Lower leg skin (tissue), 4 donors: Measurements from ENCODE around the gene UBA52. TPM values are rescaled to one million over a fixed set of nuclear protein-coding genes. Genes with fewer than 3 reads are reported as not detected.

Source experiments
- DNase-seq, 2 donors: peaks; one replicate each; pipeline ENCODE4 v3.0.0-alpha.2; 2019; ENCODE audit warnings: low spot score in 2 of 2
- H3K4me3 ChIP-seq: fragments of 200-600 bp; sonication (generic); 2 replicates; pipeline ENCODE4 v1.5.1; 2017; ENCODE audit warnings: mild to moderate bottlenecking, low read depth; ENCODE audit not compliant: poor library complexity, severe bottlenecking
- POLR2A ChIP-seq, 2 donors: fragments of 450-650 bp; IDR thresholded peaks; one replicate each; pipeline ENCODE4 v1.6.1; 2016 to 2017; ENCODE audit warnings: antibody characterized with exemption in 2 of 2, mild to moderate bottlenecking in 1 of 2, moderate library complexity in 1 of 2
- WGBS, 2 donors: methylation state at CpG; one replicate each; pipeline ENCODE4 v1.1.5; 2018; 5-methylcytosine and 5-hydroxymethylcytosine counted together
- intact Hi-C: fragments of 100-400 bp; cut with DNase I; formaldehyde crosslinking; loops from one replicate; pipeline ENCODE4 v1.15.0; 2023; ENCODE audit warnings: low total_unique reads
- total RNA-seq, 4 donors: library from RNA; depleted of rRNA; stranded (reverse); fragments of >200 nt; gene quantifications; one replicate each; pipeline ENCODE4 v1.1.0, GENCODE V29; 2016
- TF ChIP-seq, protein P1 (sequence below), 3 donors: fragments of 450-650 bp; IDR thresholded peaks; one replicate each; pipeline ENCODE4 v1.5.1; 2016; ENCODE audit warnings: antibody characterized with exemption in 3 of 3, mild to moderate bottlenecking in 3 of 3, moderate library complexity in 2 of 3

UBA52 gene
- total RNA-seq, 4 donors from 2014 or later, result 625 to 1,001 (median 848) TPM

DNA sequence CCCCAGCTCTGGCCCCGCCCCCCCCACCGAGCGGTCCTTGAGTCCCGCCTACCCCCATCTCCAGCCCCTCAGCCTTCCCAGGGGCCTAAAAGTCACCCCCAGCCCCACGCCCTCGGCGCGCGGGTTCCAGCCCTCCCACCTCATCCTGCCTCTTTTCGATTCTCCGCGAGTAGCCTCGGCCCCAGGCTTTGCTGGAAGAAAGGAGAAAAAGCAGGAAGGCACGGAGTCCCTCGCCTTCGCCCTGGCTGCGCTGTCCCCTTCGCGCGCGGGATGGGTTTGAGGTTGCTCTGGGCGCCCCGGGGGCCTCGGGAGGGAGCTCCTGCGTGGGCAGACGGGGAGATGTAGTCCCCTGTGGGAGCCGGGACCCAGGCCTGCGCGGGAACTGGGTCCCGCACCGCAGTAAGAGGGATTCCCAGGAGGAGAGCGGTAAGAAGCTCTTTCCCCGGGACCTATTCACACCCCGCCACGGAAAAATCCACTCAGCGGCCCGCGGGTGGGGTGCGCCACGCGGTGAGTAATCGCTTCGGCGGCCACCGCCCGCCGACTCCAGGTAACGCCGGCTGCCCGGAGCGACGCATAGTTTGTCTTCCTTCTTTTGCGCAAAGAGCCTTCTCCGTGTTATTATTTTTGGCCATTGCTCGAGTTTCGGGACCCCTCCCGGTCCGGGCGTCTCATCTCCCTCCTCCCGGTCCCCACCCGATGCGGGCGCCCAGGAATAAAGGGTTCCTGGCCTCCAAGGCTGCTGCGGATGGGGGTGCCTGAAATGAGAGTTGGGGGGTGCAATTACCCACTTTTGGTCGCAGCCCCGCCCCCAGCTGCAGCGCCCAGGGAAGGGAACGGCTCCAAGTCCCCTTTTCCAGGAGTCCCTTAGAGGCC lies 35.8 kb downstream of the UBA52 start:
- TF ChIP-seq POLR2A (IDR thresholded peaks at IDR 0.05), result no peak
- TF ChIP-seq, protein P1, sequence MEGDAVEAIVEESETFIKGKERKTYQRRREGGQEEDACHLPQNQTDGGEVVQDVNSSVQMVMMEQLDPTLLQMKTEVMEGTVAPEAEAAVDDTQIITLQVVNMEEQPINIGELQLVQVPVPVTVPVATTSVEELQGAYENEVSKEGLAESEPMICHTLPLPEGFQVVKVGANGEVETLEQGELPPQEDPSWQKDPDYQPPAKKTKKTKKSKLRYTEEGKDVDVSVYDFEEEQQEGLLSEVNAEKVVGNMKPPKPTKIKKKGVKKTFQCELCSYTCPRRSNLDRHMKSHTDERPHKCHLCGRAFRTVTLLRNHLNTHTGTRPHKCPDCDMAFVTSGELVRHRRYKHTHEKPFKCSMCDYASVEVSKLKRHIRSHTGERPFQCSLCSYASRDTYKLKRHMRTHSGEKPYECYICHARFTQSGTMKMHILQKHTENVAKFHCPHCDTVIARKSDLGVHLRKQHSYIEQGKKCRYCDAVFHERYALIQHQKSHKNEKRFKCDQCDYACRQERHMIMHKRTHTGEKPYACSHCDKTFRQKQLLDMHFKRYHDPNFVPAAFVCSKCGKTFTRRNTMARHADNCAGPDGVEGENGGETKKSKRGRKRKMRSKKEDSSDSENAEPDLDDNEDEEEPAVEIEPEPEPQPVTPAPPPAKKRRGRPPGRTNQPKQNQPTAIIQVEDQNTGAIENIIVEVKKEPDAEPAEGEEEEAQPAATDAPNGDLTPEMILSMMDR (IDR thresholded peaks at IDR 0.05), result no peak
- no peak for DNase-seq
- intact Hi-C loops, result no loop called here
- 1 to 3% methylated on average over 44 to 59 of the region's 68 CpGs for WGBS, 2 donors
- no peak overlapping the region for H3K4me3 ChIP-seq

DNA sequence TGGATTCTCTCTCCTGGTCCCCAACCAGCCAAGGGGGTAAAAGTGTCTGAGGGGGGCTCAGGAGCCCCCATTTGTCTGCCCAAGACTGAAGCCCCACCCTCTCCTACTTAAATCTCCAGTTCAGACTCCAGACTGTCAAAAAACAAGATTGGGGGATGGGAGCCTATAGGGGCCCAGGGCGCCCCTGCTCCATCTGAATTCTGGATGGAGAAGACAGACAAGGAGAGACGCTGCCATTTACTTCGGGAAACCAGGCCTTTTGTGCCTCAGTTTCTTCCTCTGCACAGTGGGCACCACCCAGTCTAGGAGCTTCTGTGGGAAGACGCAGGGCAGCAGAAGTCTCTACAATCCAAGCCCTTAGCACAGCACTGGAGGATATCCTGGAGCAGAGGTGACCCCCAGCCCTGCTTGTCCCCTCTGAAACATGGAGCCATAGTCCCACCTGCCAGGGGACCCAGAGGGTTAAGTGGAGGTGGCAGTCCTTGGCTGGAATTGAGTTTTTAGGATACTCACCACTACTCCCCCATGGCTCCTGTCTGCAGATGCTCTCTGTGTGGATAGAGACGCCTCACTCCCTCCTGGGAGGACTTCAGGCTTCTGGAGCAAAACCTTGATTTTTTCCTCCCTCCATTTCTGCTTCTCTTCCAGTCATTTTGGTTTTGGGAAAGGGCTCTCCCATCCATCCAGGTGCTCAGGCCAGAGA lies 36.6 kb downstream of the UBA52 start:
- no peak overlapping the region for H3K4me3 ChIP-seq
- 32 to 63% methylated on average over 5 of the region's 5 CpGs for WGBS, 2 donors
- no peak for DNase-seq
- intact Hi-C loops, result no loop called here
- TF ChIP-seq, protein P1 (IDR thresholded peaks at IDR 0.05), result no peak
- TF ChIP-seq POLR2A (IDR thresholded peaks at IDR 0.05), result no peak

- DNase-seq, result no peak
- TF ChIP-seq POLR2A (IDR thresholded peaks at IDR 0.05), result no peak
- TF ChIP-seq, protein P1 (IDR thresholded peaks at IDR 0.05), result no peak
- intact Hi-C loops, result no loop called here
- no peak overlapping the region for H3K4me3 ChIP-seq
- 63 to 71% methylated on average over 9 of the region's 9 CpGs for WGBS, 2 donors
Observed at GRCh38 chr19:18608805-18609716, 37.4 kb downstream of the UBA52 start.

DNA sequence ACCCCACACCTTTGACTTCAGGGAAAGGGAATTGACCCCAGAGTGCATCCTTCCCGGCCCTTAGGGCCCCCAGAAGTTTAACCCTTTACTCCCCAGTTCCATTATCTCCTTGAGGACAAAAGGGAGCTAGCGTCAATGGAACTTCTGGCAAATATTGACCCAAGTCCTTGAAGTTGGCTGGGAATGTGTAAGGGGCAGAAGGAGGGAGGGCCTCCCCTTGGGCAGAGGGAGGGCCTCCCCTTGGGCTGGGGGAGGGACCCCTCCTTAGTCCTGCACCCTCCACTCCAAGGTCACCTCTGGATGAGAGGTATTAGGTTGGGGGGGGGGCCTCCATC lies 38.0 kb downstream of the UBA52 start:
- WGBS, 2 donors, result 54 to 59% methylated on average over 2 of the region's 2 CpGs
- DNase-seq, result no peak
- no peak for TF ChIP-seq POLR2A (IDR thresholded peaks at IDR 0.05)
- TF ChIP-seq, protein P1 (IDR thresholded peaks at IDR 0.05), result no peak
- intact Hi-C loops, result no loop called here
- no peak overlapping the region for H3K4me3 ChIP-seq

- DNase-seq, result no peak
- WGBS, 2 donors, result 35 to 94% methylated on average over 2 to 3 of the region's 3 CpGs
- TF ChIP-seq, protein P1 (IDR thresholded peaks at IDR 0.05), result no peak
- intact Hi-C loops, result no loop called here
- H3K4me3 ChIP-seq, result no peak overlapping the region
Observed at GRCh38 chr19:18610245-18610555, 38.5 kb downstream of the UBA52 start.
